ENCODE results near the gene TRPM2. TPM values are rescaled to one million over a fixed set of nuclear protein-coding genes. Genes with fewer than 3 reads are reported as not detected.

Gene TRPM2
- total RNA-seq, 3 donors from 2014 or later, result 1.5 to 10.3 (median 7.2) TPM

- Histone ChIP-seq H3K9me3 (no peaks in the 10 kb centered on the region), H3K36me3 (ENCODE audit: low read depth) (no peaks in the 10 kb centered on the region), H3K4me3 (no peak overlapping the region), H3K4me1 (ENCODE audit: low read depth) (peaks cover 2% of the 10 kb centered on the region)
- TF ChIP-seq CTCF (IDR thresholded peaks at IDR 0.05), result no peak
- DNase-seq (peak in 1 of 3 donors; percentile 4), ATAC-seq (no peak)
- intact Hi-C loops (cut with DNase I, micrococcal nuclease), result no loop called here
These were observed 21.3 kb downstream of the TRPM2 start for GRCh38 chr21:44374601-44375280.

GRCh38 chr21:44375281-44375651 lies 21.8 kb downstream of the TRPM2 start:
- ATAC-seq (peak; percentile 64), DNase-seq (peak in 2 of 3 donors; percentile 35 to 56)
- H3K4me1 ChIP-seq (ENCODE audit: low read depth), result peaks cover 2% of the 10 kb centered on the region
- no peaks in the 10 kb centered on the region for H3K36me3 ChIP-seq (ENCODE audit: low read depth)
- intact Hi-C loops (cut with DNase I, micrococcal nuclease), result no loop called here
- H3K9me3 ChIP-seq, result no peaks in the 10 kb centered on the region
- no peak for TF ChIP-seq CTCF (IDR thresholded peaks at IDR 0.05)
- H3K4me3 ChIP-seq, result no peak overlapping the region

GRCh38 chr21:44375761-44376241 lies 22.4 kb downstream of the TRPM2 start:
- ATAC-seq, result no peak
- Histone ChIP-seq H3K36me3 (ENCODE audit: low read depth) (no peaks in the 10 kb centered on the region), H3K4me1 (ENCODE audit: low read depth) (peaks cover 2% of the 10 kb centered on the region), H3K4me3 (no peak overlapping the region), H3K9me3 (no peaks in the 10 kb centered on the region)
- peak in 1 of 3 donors; percentile 16 for DNase-seq
- no peak for TF ChIP-seq CTCF (IDR thresholded peaks at IDR 0.05)
- intact Hi-C loops (cut with DNase I, micrococcal nuclease), result no loop called here

- Histone ChIP-seq H3K4me3 (no peak overlapping the region), H3K4me1 (ENCODE audit: low read depth) (peaks cover 2% of the 10 kb centered on the region), H3K9me3 (no peaks in the 10 kb centered on the region), H3K36me3 (ENCODE audit: low read depth) (no peaks in the 10 kb centered on the region)
- no peak for ATAC-seq
- TF ChIP-seq CTCF (IDR thresholded peaks at IDR 0.05), result no peak
- DNase-seq, result peak in 1 of 3 donors; percentile 8
- intact Hi-C loops (cut with DNase I, micrococcal nuclease), result no loop called here
These were observed 23.2 kb downstream of the TRPM2 start for GRCh38 chr21:44376606-44377005.

GRCh38 chr21:44377201-44377921 lies 23.9 kb downstream of the TRPM2 start:
- peaks cover 2% of the 10 kb centered on the region for H3K4me1 ChIP-seq (ENCODE audit: low read depth)
- peak in 1 of 3 donors; percentile 18 for DNase-seq
- no peak for TF ChIP-seq CTCF (IDR thresholded peaks at IDR 0.05)
- no peak overlapping the region for H3K4me3 ChIP-seq
- ATAC-seq, result no peak
- no peaks in the 10 kb centered on the region for H3K36me3 ChIP-seq (ENCODE audit: low read depth)
- no peaks in the 10 kb centered on the region for H3K9me3 ChIP-seq
- intact Hi-C loops (cut with DNase I, micrococcal nuclease), result no loop called here

Data from mucosa of descending colon (tissue), 3 donors.